Inflammatory macrophage treated with lipopolysaccharide for 4 hours (primary cell): Measurements from ENCODE around the gene HK2.

Experiments used
- DNase-seq: peaks from one replicate; pipeline ENCODE4 v3.0.0-alpha.2; 2020

Gene HK2

DNA sequence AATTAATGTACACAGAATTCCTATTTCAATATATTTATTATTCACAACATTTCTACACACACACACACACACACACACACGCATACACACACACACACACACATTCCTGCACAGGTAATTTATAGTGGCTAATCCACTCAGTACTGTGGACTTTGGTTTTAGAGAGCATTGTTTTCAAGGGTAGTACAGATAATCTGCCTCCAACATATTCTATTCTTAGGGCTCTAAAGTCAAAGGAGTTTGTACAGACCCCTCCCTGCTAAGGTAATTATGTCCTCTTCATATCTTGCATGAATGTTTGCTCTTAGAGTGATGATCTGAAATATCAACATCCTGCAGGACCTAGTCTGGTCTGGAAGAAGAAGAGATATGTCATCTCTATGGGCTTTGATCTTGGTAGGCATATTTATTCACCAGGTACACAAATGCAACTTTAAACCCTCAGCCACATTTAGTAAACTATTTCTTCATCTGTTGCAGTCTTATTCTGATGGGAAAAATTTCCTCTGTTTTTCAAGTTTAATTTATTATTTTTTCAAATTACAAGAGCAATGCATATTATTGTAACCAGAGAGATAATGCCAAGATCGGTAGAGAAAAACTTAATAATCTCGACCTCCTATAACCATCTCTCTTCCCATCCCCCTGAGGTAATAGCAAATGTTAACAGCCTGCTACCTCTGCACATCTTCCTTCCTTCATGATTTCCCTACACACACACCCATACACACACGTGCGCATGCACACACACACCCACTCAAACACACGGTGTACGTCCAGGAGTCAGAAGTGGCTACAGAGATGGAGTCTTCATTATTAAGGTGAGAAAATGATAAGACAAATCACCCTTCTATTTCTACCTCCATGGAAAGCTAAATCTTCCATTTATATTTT is 106.2 kb downstream of the HK2 start:
- DNase-seq: no peak

DNA sequence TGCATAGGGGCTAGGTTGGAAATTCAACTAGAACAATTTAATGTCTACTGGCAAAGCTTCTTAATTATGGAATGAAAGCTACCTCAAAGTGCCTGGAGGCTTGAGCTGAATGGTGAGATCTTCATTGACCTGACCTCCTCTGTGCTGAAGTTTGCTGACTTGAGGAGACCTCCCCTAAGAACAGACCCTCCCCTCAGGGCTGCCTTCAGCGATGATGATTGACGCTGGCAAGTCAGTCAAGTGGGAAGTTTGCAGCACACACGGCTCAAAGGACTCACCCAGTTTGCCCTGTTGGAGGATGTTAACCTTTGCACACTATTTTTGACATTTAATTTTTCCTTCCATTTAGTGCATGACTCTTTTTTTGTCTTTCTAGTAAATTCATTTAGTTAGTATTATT is 107.4 kb downstream of the HK2 start:
- DNase-seq: no peak

DNA sequence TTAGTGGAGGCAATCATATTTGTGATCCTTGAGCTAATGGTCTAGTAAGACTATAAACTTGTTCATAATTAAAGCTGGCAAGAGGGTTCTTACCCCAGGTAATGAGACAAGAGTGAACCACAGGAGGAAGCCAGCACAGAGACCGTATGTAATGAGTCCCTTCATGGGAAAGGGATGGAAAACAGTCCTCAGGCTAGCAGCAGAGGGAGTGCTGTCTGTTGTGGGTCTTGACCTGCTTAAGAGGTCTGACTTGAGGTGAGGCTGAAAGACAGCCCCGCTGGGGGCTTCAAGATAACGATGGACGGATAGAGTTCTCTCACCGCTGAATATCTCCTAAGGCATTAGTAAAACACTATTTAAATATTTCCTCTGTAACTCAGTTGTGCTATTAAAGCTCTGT is 108.3 kb downstream of the HK2 start:
- no peak for DNase-seq
